RWPE2 (cell line): Measurements from ENCODE around the gene KIF21A.
A peak's percentile ranks its signal among the peaks of the same experiment; 100 is the strongest.

Experiments used
- ATAC-seq: fragments of 200-7000 bp; cut with Tn5 transposase; 3 replicates; pipeline ENCODE4 v1.9.1; 2021; ENCODE audit warnings: low read depth
- DNase-seq: peaks from one replicate; pipeline ENCODE4 v3.0.0-alpha.2; 2020; ENCODE audit warnings: low spot score
- H3K27ac ChIP-seq: fragments of 450-650 bp; 2 replicates; pipeline ENCODE4 v1.5.1; 2017; ENCODE audit warnings: mild to moderate bottlenecking; ENCODE audit not compliant: poor library complexity, severe bottlenecking
- H3K27me3 ChIP-seq: fragments of 250-450 bp; sonication (Bioruptor Pico); 2 replicates; pipeline ENCODE4 v1.5.1; 2021; ENCODE audit warnings: mild to moderate bottlenecking, moderate library complexity; ENCODE audit not compliant: insufficient read depth, poor library complexity, severe bottlenecking
- H3K36me3 ChIP-seq: fragments of 250-450 bp; sonication (Bioruptor Pico); 2 replicates; pipeline ENCODE4 v1.5.1; 2020; ENCODE audit warnings: low read depth, mild to moderate bottlenecking, moderate library complexity
- H3K4me1 ChIP-seq: fragments of 250-450 bp; sonication (Bioruptor Pico); 2 replicates; pipeline ENCODE4 v1.5.1; 2021; ENCODE audit warnings: mild to moderate bottlenecking, moderate library complexity; ENCODE audit not compliant: insufficient read depth, poor library complexity, severe bottlenecking
- H3K4me3 ChIP-seq: fragments of 250-450 bp; sonication (Bioruptor Pico); 2 replicates; pipeline ENCODE4 v1.5.1; 2021; ENCODE audit warnings: mild to moderate bottlenecking, moderate library complexity; ENCODE audit not compliant: severe bottlenecking
- H3K9me3 ChIP-seq: fragments of 250-450 bp; sonication (Bioruptor Pico); 2 replicates; pipeline ENCODE4 v1.5.1; 2021; ENCODE audit warnings: mild to moderate bottlenecking, moderate library complexity; ENCODE audit not compliant: severe bottlenecking
- TF ChIP-seq, protein P1 (sequence below): fragments of 450-650 bp; IDR thresholded peaks from one replicate; pipeline ENCODE4 v1.5.1; 2017; ENCODE audit warnings: mild to moderate bottlenecking, moderate library complexity; ENCODE audit not compliant: poor library complexity, severe bottlenecking

Gene KIF21A

DNA sequence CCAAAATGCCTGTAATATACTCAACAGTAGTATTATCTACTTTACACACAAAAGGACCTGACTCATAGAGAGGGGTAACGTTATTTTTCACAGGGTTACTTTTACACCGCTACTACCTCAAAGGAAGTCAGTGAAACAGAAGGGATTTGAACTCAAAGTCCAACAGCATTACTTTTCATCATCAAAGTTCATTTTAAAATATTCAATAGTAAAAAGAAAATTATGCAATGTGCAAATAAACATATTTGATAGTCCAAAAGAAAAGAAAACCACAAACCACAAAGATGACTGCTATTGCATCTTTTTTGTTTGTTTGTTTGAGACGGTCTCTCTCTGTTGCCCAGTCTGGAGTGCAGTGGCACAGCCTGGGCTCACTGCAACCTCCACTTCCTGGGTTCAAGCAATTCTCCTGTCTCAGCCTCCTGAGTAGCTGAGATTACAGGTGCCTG, 15.5 kb downstream of the KIF21A start:
- H3K4me1 ChIP-seq = peaks cover 13% of the 10 kb centered on the region
- DNase-seq (no peak), ATAC-seq (peak; percentile 73)
- TF ChIP-seq, protein P1, sequence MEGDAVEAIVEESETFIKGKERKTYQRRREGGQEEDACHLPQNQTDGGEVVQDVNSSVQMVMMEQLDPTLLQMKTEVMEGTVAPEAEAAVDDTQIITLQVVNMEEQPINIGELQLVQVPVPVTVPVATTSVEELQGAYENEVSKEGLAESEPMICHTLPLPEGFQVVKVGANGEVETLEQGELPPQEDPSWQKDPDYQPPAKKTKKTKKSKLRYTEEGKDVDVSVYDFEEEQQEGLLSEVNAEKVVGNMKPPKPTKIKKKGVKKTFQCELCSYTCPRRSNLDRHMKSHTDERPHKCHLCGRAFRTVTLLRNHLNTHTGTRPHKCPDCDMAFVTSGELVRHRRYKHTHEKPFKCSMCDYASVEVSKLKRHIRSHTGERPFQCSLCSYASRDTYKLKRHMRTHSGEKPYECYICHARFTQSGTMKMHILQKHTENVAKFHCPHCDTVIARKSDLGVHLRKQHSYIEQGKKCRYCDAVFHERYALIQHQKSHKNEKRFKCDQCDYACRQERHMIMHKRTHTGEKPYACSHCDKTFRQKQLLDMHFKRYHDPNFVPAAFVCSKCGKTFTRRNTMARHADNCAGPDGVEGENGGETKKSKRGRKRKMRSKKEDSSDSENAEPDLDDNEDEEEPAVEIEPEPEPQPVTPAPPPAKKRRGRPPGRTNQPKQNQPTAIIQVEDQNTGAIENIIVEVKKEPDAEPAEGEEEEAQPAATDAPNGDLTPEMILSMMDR = no peak
- no peaks in the 10 kb centered on the region for H3K27me3 ChIP-seq
- H3K36me3 ChIP-seq = no peaks in the 10 kb centered on the region
- H3K9me3 ChIP-seq = no peaks in the 10 kb centered on the region
- no peak overlapping the region for H3K4me3 ChIP-seq
- peak overlapping the region; percentile 78 for H3K27ac ChIP-seq

DNA sequence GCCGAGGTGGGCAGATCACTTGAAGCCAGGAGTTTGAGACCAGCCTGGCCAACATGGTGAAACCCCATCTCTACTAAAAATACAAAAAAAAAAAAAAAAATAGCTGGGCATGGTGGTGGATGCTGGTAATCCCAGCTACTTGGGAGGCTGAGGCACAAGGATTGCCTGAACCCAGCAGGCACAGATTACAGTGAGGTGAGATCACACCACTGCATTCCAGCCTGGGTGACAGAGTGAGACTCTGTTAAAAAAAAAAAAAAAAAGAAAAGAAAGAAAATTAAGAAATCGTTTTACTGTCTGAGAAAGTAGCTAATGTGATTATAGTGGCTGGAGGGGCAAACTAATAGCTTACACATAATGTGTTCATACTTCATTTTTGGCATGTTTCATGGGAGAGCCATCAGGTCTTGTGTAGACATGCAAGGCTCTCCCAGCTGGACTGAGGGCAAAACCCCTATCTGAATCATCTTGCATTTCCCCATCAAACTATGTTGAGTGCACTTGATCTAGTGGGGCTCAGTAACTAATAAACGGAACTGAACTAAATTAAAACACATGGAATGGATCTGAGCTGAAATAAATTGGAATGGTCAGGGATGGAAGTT, 16.2 kb downstream of the KIF21A start:
- peak overlapping the region; percentile 78 for H3K27ac ChIP-seq
- ATAC-seq = peak; percentile 92

DNA sequence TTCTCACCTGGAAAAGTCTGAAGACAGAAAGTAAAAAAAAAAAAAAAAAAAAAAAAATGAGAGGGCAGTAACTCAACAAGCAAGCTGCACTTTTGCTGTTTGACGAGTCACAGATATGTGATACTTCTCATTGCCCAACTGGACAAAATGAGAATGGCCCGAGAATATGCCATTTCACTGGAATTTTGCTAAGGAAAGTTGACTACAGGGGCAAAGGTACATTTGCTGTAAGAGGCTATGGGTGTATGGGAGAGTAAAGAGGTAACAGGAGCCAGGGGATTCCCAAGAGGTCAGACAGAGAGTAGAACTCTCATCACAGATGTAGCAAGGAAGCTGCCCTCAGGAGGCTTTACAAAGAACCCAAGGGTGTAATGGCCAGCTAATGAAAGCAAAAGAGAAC, 22.9 kb downstream of the KIF21A start:
- DNase-seq (no peak), ATAC-seq (no peak)
- Histone ChIP-seq H3K36me3 (no peaks in the 10 kb centered on the region), H3K4me1 (no peaks in the 10 kb centered on the region), H3K27ac (no peak overlapping the region), H3K27me3 (no peaks in the 10 kb centered on the region), H3K4me3 (no peak overlapping the region), H3K9me3 (no peaks in the 10 kb centered on the region)
- TF ChIP-seq, protein P1 = no peak

More for the DNA sequence above, 16.2 kb downstream of the KIF21A start:
- Histone ChIP-seq H3K9me3 (no peaks in the 10 kb centered on the region), H3K27me3 (no peaks in the 10 kb centered on the region), H3K4me3 (no peak overlapping the region), H3K36me3 (no peaks in the 10 kb centered on the region), H3K4me1 (peaks cover 13% of the 10 kb centered on the region)
- TF ChIP-seq, protein P1 = no peak
- peak; percentile 78 for DNase-seq

DNA sequence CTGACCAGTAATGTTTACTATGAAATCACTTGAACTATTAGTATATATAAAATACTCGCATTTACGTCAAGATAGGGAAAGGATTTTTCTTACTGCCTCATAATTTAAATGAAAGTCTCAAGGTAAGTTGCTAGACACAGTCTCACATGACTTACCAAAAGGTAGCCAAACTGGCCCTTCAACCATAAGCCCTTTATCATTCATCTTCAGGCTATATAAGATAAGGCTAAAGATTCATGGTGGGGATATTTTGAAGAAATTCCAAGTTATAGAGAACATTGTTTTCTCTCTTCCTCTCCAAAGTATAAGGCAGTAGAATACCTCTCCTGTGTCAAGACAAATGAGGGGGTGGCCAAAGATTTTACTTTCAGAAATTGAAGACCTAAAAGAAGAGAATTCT, 23.4 kb downstream of the KIF21A start:
- Histone ChIP-seq H3K9me3 (no peaks in the 10 kb centered on the region), H3K4me1 (no peaks in the 10 kb centered on the region), H3K27me3 (no peaks in the 10 kb centered on the region), H3K4me3 (no peak overlapping the region), H3K36me3 (no peaks in the 10 kb centered on the region), H3K27ac (no peak overlapping the region)
- TF ChIP-seq, protein P1 = no peak
- no peak for DNase-seq
- no peak for ATAC-seq

DNA sequence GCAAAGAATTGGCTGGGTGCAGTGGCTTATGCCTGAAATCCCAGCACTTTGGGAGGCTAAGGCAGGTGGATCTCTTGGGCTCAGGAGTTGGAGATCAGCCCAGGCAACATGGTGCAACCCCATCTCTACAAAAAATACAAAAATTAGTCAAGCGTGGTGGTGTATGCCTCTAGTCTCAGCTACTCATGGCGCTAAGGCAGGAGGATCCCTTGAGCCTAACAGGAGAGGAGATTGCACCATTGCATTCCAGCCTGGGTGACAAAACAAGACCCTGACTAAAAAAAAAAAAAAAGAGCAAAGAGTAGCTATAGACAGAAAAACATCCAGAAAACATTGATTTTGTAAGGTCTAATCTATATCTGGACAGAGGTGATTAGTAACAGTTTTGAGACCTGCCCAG, 25.0 kb downstream of the KIF21A start:
- ATAC-seq (no peak), DNase-seq (no peak)

More for the DNA sequence above, 25.0 kb downstream of the KIF21A start:
- Histone ChIP-seq H3K9me3 (no peaks in the 10 kb centered on the region), H3K4me3 (no peak overlapping the region), H3K27ac (no peak overlapping the region), H3K27me3 (no peaks in the 10 kb centered on the region), H3K4me1 (no peaks in the 10 kb centered on the region), H3K36me3 (no peaks in the 10 kb centered on the region)
- TF ChIP-seq, protein P1 = no peak
